Hepatocyte (in vitro differentiated cells): ENCODE results near the gene ZBTB20. TPM values are rescaled to one million over a fixed set of nuclear protein-coding genes. Genes with fewer than 3 reads are reported as not detected.

Experiments
- DNase-seq: peaks from one replicate; pipeline ENCODE4 v3.0.0-alpha.2; 2016; ENCODE audit warnings: low spot score
- H2AFZ ChIP-seq: fragments of 200-600 bp; sonication (generic); 2 replicates; pipeline ENCODE4 v1.6.0; 2016; ENCODE audit warnings: antibody characterized with exemption, mild to moderate bottlenecking
- H3K27ac ChIP-seq: fragments of 200-600 bp; sonication (generic); 2 replicates; pipeline ENCODE4 v1.5.1; 2016; ENCODE audit warnings: mild to moderate bottlenecking
- H3K27me3 ChIP-seq: fragments of 200-600 bp; sonication (generic); 2 replicates; pipeline ENCODE4 v1.6.1; 2016
- H3K36me3 ChIP-seq: fragments of 200-600 bp; sonication (generic); replicated peaks from 2 replicates; pipeline ENCODE4 v1.5.1; 2016; ENCODE audit warnings: low read depth; ENCODE audit not compliant: insufficient read depth
- H3K4me1 ChIP-seq: fragments of 200-600 bp; sonication (generic); 2 replicates; pipeline ENCODE4 v1.5.1; 2016; ENCODE audit warnings: mild to moderate bottlenecking, moderate library complexity; ENCODE audit not compliant: insufficient read depth
- H3K4me2 ChIP-seq: fragments of 200-600 bp; sonication (generic); 2 replicates; pipeline ENCODE4 v1.6.0; 2016
- H3K4me3 ChIP-seq: fragments of 200-600 bp; sonication (generic); 2 replicates; pipeline ENCODE4 v1.5.1; 2016; ENCODE audit warnings: mild to moderate bottlenecking
- H3K79me2 ChIP-seq: fragments of 200-600 bp; sonication (generic); 2 replicates; pipeline ENCODE4 v1.6.0; 2017; ENCODE audit warnings: mild to moderate bottlenecking
- H3K9me2 ChIP-seq: fragments of 200-600 bp; sonication (generic); replicated peaks from 2 replicates; pipeline ENCODE4 v1.6.0; 2017; ENCODE audit warnings: mild to moderate bottlenecking; ENCODE audit not compliant: insufficient read depth
- H3K9me3 ChIP-seq: fragments of 200-600 bp; sonication (generic); 2 replicates; pipeline ENCODE4 v1.5.1; 2016; ENCODE audit warnings: low read depth, mild to moderate bottlenecking
- H4K20me1 ChIP-seq: fragments of 200-600 bp; sonication (generic); 2 replicates; pipeline ENCODE4 v1.6.0; 2016; ENCODE audit warnings: mild to moderate bottlenecking; ENCODE audit not compliant: insufficient read depth, poor library complexity, severe bottlenecking
- EZH2 ChIP-seq: fragments of 200-600 bp; sonication (generic); IDR thresholded peaks from 2 replicates; pipeline ENCODE4 v1.6.1; 2016; ENCODE audit warnings: antibody characterized with exemption, mild to moderate bottlenecking, borderline replicate concordance
- EZH2phosphoT487 ChIP-seq: fragments of 200-600 bp; sonication (generic); IDR thresholded peaks from one replicate; pipeline ENCODE4 v1.6.1; 2018; ENCODE audit warnings: antibody characterized with exemption, mild to moderate bottlenecking, low read depth, moderate library complexity; ENCODE audit not compliant: unreplicated experiment, severe bottlenecking
- WGBS: methylation state at CpG from one replicate; pipeline ENCODE4 v1.1.6; 2016; ENCODE audit warnings: low lambda C conversion rate; ENCODE audit errors: missing lambda C conversion rate; 5-methylcytosine and 5-hydroxymethylcytosine counted together
- polyA plus RNA-seq: library from polyadenylated mRNA; unstranded; fragments of >200 nt; fragmentation: Nextera tagmentation; extraction: Ambion mirVana; gene quantifications from 2 replicates; pipeline ENCODE4 v1.2.1, GENCODE V29; 2016
- total RNA-seq: library from RNA; depleted of rRNA; stranded (reverse); fragments of >200 nt; gene quantifications from 2 replicates; pipeline ENCODE4 v1.2.3, GENCODE V29; 2014
- TF ChIP-seq, protein P1 (sequence below): fragments of 200-600 bp; sonication (generic); IDR thresholded peaks from 2 replicates; pipeline ENCODE4 v1.5.1; 2016; ENCODE audit warnings: antibody characterized with exemption, mild to moderate bottlenecking; ENCODE audit not compliant: poor library complexity

ZBTB20 gene
- total and polyA plus RNA-seq, 2 experiments from 2014 or later, result 25.8 to 28.0 TPM

DNA sequence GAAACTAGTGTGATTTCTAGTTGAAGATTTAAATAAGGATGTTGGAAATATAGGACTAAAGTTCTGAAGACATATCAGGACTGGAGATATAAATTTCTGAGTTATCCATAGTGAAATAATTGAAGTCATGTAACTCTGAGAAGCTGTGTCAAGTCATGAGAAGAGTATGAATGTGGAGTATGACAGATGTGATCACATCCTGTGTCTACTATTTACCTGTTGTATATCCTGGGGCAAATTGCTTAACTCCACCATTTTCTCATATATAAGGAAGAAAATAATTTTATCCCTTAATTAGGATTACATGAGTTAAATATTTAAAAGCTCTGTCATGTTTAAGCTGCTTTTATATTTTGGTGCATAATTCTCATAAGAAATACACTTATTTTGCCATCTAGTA lies 350.3 kb downstream of the ZBTB20 start:
- DNase-seq, result no peak
- TF ChIP-seq EZH2, result no peak
- no peak for TF ChIP-seq EZH2phosphoT487
- TF ChIP-seq, protein P1, sequence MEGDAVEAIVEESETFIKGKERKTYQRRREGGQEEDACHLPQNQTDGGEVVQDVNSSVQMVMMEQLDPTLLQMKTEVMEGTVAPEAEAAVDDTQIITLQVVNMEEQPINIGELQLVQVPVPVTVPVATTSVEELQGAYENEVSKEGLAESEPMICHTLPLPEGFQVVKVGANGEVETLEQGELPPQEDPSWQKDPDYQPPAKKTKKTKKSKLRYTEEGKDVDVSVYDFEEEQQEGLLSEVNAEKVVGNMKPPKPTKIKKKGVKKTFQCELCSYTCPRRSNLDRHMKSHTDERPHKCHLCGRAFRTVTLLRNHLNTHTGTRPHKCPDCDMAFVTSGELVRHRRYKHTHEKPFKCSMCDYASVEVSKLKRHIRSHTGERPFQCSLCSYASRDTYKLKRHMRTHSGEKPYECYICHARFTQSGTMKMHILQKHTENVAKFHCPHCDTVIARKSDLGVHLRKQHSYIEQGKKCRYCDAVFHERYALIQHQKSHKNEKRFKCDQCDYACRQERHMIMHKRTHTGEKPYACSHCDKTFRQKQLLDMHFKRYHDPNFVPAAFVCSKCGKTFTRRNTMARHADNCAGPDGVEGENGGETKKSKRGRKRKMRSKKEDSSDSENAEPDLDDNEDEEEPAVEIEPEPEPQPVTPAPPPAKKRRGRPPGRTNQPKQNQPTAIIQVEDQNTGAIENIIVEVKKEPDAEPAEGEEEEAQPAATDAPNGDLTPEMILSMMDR, result no peak
- H3K27ac ChIP-seq, result no peak overlapping the region
- H3K4me2 ChIP-seq, result no peak overlapping the region
- no peak overlapping the region for H2AFZ ChIP-seq
- H3K9me3 ChIP-seq, result no peaks in the 10 kb centered on the region
- no peaks in the 10 kb centered on the region for H3K79me2 ChIP-seq
- H3K9me2 ChIP-seq, result no peaks in the 10 kb centered on the region
- no peaks in the 10 kb centered on the region for H4K20me1 ChIP-seq
- H3K36me3 ChIP-seq, result no peaks in the 10 kb centered on the region
- H3K4me1 ChIP-seq, result no peaks in the 10 kb centered on the region
- H3K27me3 ChIP-seq, result no peaks in the 10 kb centered on the region
- H3K4me3 ChIP-seq, result no peak overlapping the region

DNA sequence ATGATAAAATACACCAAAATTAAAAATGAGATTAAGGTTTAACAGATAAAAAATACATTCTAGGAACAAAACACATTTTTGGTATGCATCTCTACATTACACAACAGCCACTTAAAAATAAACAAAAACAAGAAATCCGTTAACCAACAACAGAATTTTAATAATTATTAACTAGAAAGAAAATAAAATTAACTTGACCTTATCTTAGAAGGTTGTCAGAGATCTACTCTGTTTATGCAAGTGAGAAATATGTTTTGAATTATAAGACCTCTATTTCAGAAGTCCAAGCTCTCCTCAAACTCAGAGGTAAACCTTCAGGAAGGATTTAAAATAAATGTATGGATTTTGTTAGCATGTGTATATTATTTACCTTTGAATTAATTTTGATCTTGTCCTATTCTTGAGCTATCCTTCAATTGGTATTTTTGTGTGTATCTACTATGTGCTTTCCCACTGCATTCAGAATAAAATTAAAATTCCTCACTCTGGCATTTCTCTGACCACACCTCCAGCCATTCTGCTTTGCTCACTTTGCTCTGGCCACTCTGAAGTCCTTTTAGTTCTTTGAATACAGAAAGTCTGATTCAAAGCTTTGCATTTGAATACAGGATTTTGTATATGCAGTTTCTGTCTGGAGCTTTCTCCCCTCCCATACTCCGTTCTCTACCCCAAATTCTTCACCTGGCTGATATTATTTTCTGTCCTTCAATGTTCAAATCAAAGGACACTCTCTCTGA lies 352.0 kb downstream of the ZBTB20 start:
- no peaks in the 10 kb centered on the region for H3K36me3 ChIP-seq
- H4K20me1 ChIP-seq, result no peaks in the 10 kb centered on the region
- no peak for TF ChIP-seq EZH2
- TF ChIP-seq, protein P1, result no peak
- no peaks in the 10 kb centered on the region for H3K9me3 ChIP-seq
- no peak overlapping the region for H3K4me3 ChIP-seq
- no peaks in the 10 kb centered on the region for H3K27me3 ChIP-seq
- no peaks in the 10 kb centered on the region for H3K9me2 ChIP-seq
- no peaks in the 10 kb centered on the region for H3K4me1 ChIP-seq
- H3K27ac ChIP-seq, result no peak overlapping the region
- DNase-seq, result no peak
- no peak overlapping the region for H3K4me2 ChIP-seq
- H3K79me2 ChIP-seq, result no peaks in the 10 kb centered on the region
- WGBS, result 81% methylated on average over 2 of the region's 2 CpGs
- H2AFZ ChIP-seq, result no peak overlapping the region

DNA sequence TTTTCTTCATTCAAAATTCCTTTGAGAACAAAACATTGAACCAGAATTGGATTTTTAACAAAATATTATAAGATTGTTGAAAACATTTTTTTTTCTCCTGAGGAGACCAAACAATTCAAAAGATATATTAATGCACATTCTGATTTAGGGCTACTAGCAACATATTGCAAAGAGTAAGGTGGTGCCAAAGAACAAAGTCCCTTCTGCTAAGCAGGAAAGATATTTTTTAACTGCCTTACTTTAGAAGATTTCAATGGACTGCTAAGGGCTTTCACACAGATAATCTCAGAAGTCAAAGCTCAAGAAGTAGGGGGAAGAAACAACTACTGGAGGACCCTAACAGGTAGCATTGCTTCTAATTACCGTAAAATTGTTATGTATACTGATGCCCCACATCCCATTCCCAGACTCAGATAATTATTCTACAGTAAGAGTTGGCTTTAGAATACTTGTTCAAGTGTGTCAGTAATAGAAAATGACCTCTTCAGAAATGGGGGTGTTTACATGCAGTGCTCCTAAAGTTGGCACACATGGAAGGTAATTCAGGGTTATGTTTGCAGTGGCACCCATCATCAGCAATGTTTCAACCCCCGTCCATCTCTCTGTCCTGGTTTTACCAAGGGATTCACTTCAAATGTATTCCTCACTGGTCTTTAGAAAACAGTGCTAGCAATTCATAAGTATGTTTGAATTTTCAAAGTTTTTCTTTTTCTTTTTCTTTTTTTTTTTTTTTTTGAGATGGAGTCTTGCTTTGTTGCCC lies 354.7 kb downstream of the ZBTB20 start:
- no peaks in the 10 kb centered on the region for H3K36me3 ChIP-seq
- WGBS, result 90% methylated on average over 2 of the region's 2 CpGs
- H4K20me1 ChIP-seq, result no peaks in the 10 kb centered on the region
- TF ChIP-seq EZH2 (no peak), EZH2phosphoT487 (no peak)
- TF ChIP-seq, protein P1, result no peak
- H3K4me1 ChIP-seq, result no peaks in the 10 kb centered on the region
- no peak overlapping the region for H3K4me2 ChIP-seq
- H3K27me3 ChIP-seq, result no peaks in the 10 kb centered on the region
- no peak overlapping the region for H2AFZ ChIP-seq
- no peak for DNase-seq
- no peaks in the 10 kb centered on the region for H3K9me3 ChIP-seq
- no peaks in the 10 kb centered on the region for H3K9me2 ChIP-seq
- peak overlapping the region; percentile 15 for H3K27ac ChIP-seq
- no peaks in the 10 kb centered on the region for H3K79me2 ChIP-seq
- no peak overlapping the region for H3K4me3 ChIP-seq
